K562 (cell line): ENCODE data around the gene COL7A1. TPM values are rescaled to one million over a fixed set of nuclear protein-coding genes. Genes with fewer than 3 reads are reported as not detected.

ENCODE experiments used
- ADNP ChIP-seq: fragments of 200-800 bp; sonication (Bioruptor generic); IDR thresholded peaks from 2 replicates; pipeline ENCODE4 v1.6.1; 2016; ENCODE audit warnings: missing genetic modification characterization, missing compliant biosample characterization
- BRF1 ChIP-seq: IDR thresholded peaks from 3 replicates; pipeline ENCODE4 v1.6.1; 2011; ENCODE audit warnings: borderline replicate concordance, mild to moderate bottlenecking; ENCODE audit not compliant: insufficient read length; ENCODE audit errors: extremely low read depth
- C11orf30 ChIP-seq: fragments of 450-650 bp; IDR thresholded peaks from 2 replicates; pipeline ENCODE4 v1.6.1; 2016; ENCODE audit warnings: low read depth, mild to moderate bottlenecking
- CBFA2T2 ChIP-seq: fragments of 450-650 bp; conservative IDR thresholded peaks from 2 replicates; pipeline ENCODE4 v1.6.1; 2017; ENCODE audit warnings: mild to moderate bottlenecking
- CC2D1A ChIP-seq: fragments of 450-650 bp; IDR thresholded peaks from 2 replicates; pipeline ENCODE4 v1.6.1; 2017; ENCODE audit warnings: mild to moderate bottlenecking
- CTBP1 ChIP-seq: fragments of 450-650 bp; IDR thresholded peaks from 2 replicates; pipeline ENCODE4 v1.6.1; 2016; ENCODE audit warnings: borderline replicate concordance
- DACH1 ChIP-seq: fragments of 450-650 bp; IDR thresholded peaks from 2 replicates; pipeline ENCODE4 v1.6.1; 2018; ENCODE audit not compliant: partially characterized antibody
- DIDO1 ChIP-seq: fragments of 450-650 bp; IDR thresholded peaks from 2 replicates; pipeline ENCODE4 v1.6.1; 2016; ENCODE audit warnings: low read depth, missing biosample characterization, missing genetic modification characterization
- ELK1 ChIP-seq: sonication (generic); formaldehyde crosslinking; IDR thresholded peaks from 2 replicates; pipeline ENCODE4 v1.8.1; 2022; ENCODE audit warnings: missing genetic modification reagents
- HDAC2 ChIP-seq: fragments of 450-650 bp; IDR thresholded peaks from 2 replicates; pipeline ENCODE4 v1.6.1; 2016; ENCODE audit warnings: mild to moderate bottlenecking
- ILK ChIP-seq: fragments of 450-650 bp; IDR thresholded peaks from 2 replicates; pipeline ENCODE4 v1.6.1; 2016; ENCODE audit warnings: missing genetic modification characterization, low read depth, mild to moderate bottlenecking, missing compliant biosample characterization, moderate library complexity, borderline replicate concordance
- KAT8 ChIP-seq: fragments of 450-650 bp; IDR thresholded peaks from 2 replicates; pipeline ENCODE4 v1.6.1; 2016; ENCODE audit warnings: low read depth, mild to moderate bottlenecking
- L3MBTL2 ChIP-seq: fragments of 450-650 bp; IDR thresholded peaks from 2 replicates; pipeline ENCODE4 v1.6.1; 2016; ENCODE audit warnings: mild to moderate bottlenecking, moderate library complexity
- NFIC ChIP-seq: fragments of 450-650 bp; IDR thresholded peaks from 2 replicates; pipeline ENCODE4 v1.6.1; 2017; ENCODE audit warnings: mild to moderate bottlenecking, inconsistent platforms
- NFXL1 ChIP-seq: fragments of 450-650 bp; formaldehyde crosslinking; IDR thresholded peaks from 2 replicates; pipeline ENCODE4 v1.4.0; 2021; ENCODE audit warnings: mild to moderate bottlenecking
- NR3C1 ChIP-seq: sonication (generic); formaldehyde crosslinking; IDR thresholded peaks from 2 replicates; pipeline ENCODE4 v1.8.1; 2022; ENCODE audit warnings: missing genetic modification reagents
- SMAD3 ChIP-seq: fragments of 450-650 bp; formaldehyde crosslinking; conservative IDR thresholded peaks from 2 replicates; pipeline ENCODE4 v1.4.0; 2020; ENCODE audit warnings: mild to moderate bottlenecking
- SMARCB1 ChIP-seq: IDR thresholded peaks from 2 replicates; pipeline ENCODE4 v1.6.1; 2011; ENCODE audit warnings: improper control_type of control experiment, low read depth; ENCODE audit not compliant: insufficient read length
- SP2 ChIP-seq: IDR thresholded peaks from 2 replicates; pipeline ENCODE4 v1.6.1; 2011; ENCODE audit warnings: mild to moderate bottlenecking, low read depth, low read length, moderate library complexity; ENCODE audit not compliant: poor library complexity, severe bottlenecking; ENCODE audit errors: extremely low read depth
- TARDBP ChIP-seq: fragments of 450-650 bp; IDR thresholded peaks from 2 replicates; pipeline ENCODE4 v1.6.1; 2016
- ZBTB33 ChIP-seq: sonication (generic); formaldehyde crosslinking; IDR thresholded peaks from 2 replicates; pipeline ENCODE4 v1.8.1; 2023; ENCODE audit warnings: mild to moderate bottlenecking, missing genetic modification reagents
- ZBTB34 ChIP-seq: fragments of 250-450 bp; sonication (Bioruptor Pico); IDR thresholded peaks from 2 replicates; pipeline ENCODE4 v1.8.0; 2021; ENCODE audit warnings: mild to moderate bottlenecking, moderate library complexity
- ZNF133 ChIP-seq: fragments of 250-450 bp; sonication (Bioruptor Pico); IDR thresholded peaks from 2 replicates; pipeline ENCODE4 v1.4.0; 2020; ENCODE audit warnings: mild to moderate bottlenecking
- ZNF655 ChIP-seq: fragments of 250-450 bp; sonication (Bioruptor Pico); IDR thresholded peaks from 2 replicates; pipeline ENCODE4 v1.5.0; 2021
- ZNF699 ChIP-seq: fragments of 250-450 bp; sonication (Bioruptor Pico); IDR thresholded peaks from 2 replicates; pipeline ENCODE4 v1.8.0; 2021; ENCODE audit warnings: mild to moderate bottlenecking, moderate library complexity; ENCODE audit not compliant: insufficient replicate concordance
- polyA plus RNA-seq, 8 experiments: library from polyadenylated mRNA; depleted of rRNA in 4 of 8; stranded (reverse) in 5 of 8; unstranded in 3 of 8; fragments of >200 nt; fragmentation: Nextera tagmentation in 2 of 8; fragmentation: Illumina TruSeq in 1 of 8; extraction: Ambion mirVana in 2 of 8; extraction: Trizol in 1 of 8; gene quantifications; 2 replicates each; pipeline versions ENCODE4 v1.2.1 to v1.2.3, GENCODE V29; 2011 to 2014; ENCODE audit warnings: inconsistent platforms in 1 of 8, missing spikeins in 1 of 8
- total RNA-seq, 7 experiments: library from RNA; depleted of rRNA in 6 of 7; stranded (reverse); fragments of >200 nt in 6 of 7; fragmentation: Illumina TruSeq in 2 of 7; extraction: Trizol in 2 of 7; gene quantifications; 2 replicates each; pipeline versions ENCODE4 v1.2.1 to v1.2.3, GENCODE V29; 2011 to 2021; ENCODE audit warnings: low replicate concordance in 1 of 7

COL7A1 gene
- total and polyA plus RNA-seq, 9 of the 15 experiments (the other 6 are each of a cell fraction or from before 2014, with no cell fraction given): 0.09 to 0.66 (median 0.35) TPM; not detected in 3

- TF ChIP-seq ZBTB33 (CRISPR knock-in tag): 0 out of 2 replicates have a peak, but pooled peaks have one; percentile 5
- TF ChIP-seq DIDO1: no peak
- no peak for TF ChIP-seq ZBTB34 (CRISPR knock-in tag)
- no peak for TF ChIP-seq BRF1
- TF ChIP-seq ILK (tag): no peak
- TF ChIP-seq ZNF699 (CRISPR knock-in tag): no peak
- TF ChIP-seq SMAD3 (CRISPR knock-in tag): no peak
- no peak for TF ChIP-seq CBFA2T2
- 0 out of 2 replicates have a peak, but pooled peaks have one; percentile 31 for TF ChIP-seq L3MBTL2
- TF ChIP-seq SMARCB1: no peak
- TF ChIP-seq ZNF655 (CRISPR knock-in tag): no peak
- TF ChIP-seq HDAC2: 0 out of 2 replicates have a peak, but pooled peaks have one; percentile 49
- TF ChIP-seq CC2D1A: peak; percentile 32; the same call in 1 of the 2 replicates
- no peak for TF ChIP-seq NFXL1
- TF ChIP-seq NR3C1 (CRISPR knock-in tag): no peak
- TF ChIP-seq ZNF133 (CRISPR knock-in tag): no peak
- TF ChIP-seq TARDBP: no peak
- TF ChIP-seq NFIC: no peak
- TF ChIP-seq C11orf30: no peak
- no peak for TF ChIP-seq KAT8
- peak; percentile 55 for TF ChIP-seq DACH1
- no peak for TF ChIP-seq ELK1
- no peak for TF ChIP-seq ADNP (tag)
- peak; percentile 68 for TF ChIP-seq CTBP1
- TF ChIP-seq SP2: no peak
Observed at GRCh38 chr3:48635222-48636021, 40.3 kb upstream of the COL7A1 start, which contains the start of gene SLC26A6 (continued).
